PC-9 (cell line): Measurements from ENCODE around the gene SCNN1B. TPM values are rescaled to one million over a fixed set of nuclear protein-coding genes. Genes with fewer than 3 reads are reported as not detected.

Experiments used
- BruUV-seq: library from RNA; stranded (reverse); fragments of 400-500 nt; replicated peaks from 2 replicates; lab custom pipeline; 2021; lab: Mats Ljungman, UMichigan
- CTCF ChIA-PET: fragments of 300-600 bp; sonication (Branson Sonifier 250); formaldehyde crosslinking; loops from one replicate; lab custom pipeline; 2022; ENCODE audit warnings: antibody characterized with exemption; lab: Charles Lee
- POLR2A ChIA-PET: fragments of 300-600 bp; sonication (Branson Sonifier 250); formaldehyde crosslinking; loops from one replicate; lab custom pipeline; 2022; ENCODE audit warnings: antibody characterized with exemption; ENCODE audit not compliant: unreplicated experiment; lab: Charles Lee
- DNase-seq, 2 experiments: peaks; one replicate each; pipeline versions ENCODE4 v3.0.0 to v3.0.0-alpha.2; 2015 to 2022; ENCODE audit warnings: mixed read lengths in 1 of 2
- H2AFZ ChIP-seq: fragments of 200-600 bp; sonication (generic); 2 replicates; pipeline ENCODE4 v1.8.1; 2017; ENCODE audit warnings: antibody characterized with exemption
- H3F3A ChIP-seq: fragments of 200-600 bp; sonication (generic); 2 replicates; pipeline ENCODE4 v1.8.1; 2017; ENCODE audit warnings: antibody characterized with exemption, mild to moderate bottlenecking, low read depth; ENCODE audit not compliant: insufficient read depth
- H3K27ac ChIP-seq: fragments of 200-600 bp; sonication (generic); 2 replicates; pipeline ENCODE4 v1.6.1; 2016; ENCODE audit warnings: mixed run types
- H3K27me3 ChIP-seq: fragments of 200-600 bp; sonication (generic); 2 replicates; pipeline ENCODE4 v1.6.1; 2016; ENCODE audit warnings: low read depth, mixed run types; ENCODE audit not compliant: insufficient read depth
- H3K36me3 ChIP-seq: fragments of 200-600 bp; sonication (generic); 2 replicates; pipeline ENCODE4 v1.6.1; 2016; ENCODE audit warnings: low read depth, mixed run types
- H3K4me1 ChIP-seq: fragments of 200-600 bp; sonication (generic); replicated peaks from 2 replicates; pipeline ENCODE4 v1.6.1; 2016; ENCODE audit warnings: mixed run types; ENCODE audit not compliant: insufficient read depth
- H3K4me2 ChIP-seq: fragments of 200-600 bp; sonication (generic); 2 replicates; pipeline ENCODE4 v1.6.1; 2017; ENCODE audit warnings: mixed run types
- H3K4me3 ChIP-seq: fragments of 200-600 bp; sonication (generic); 2 replicates; pipeline ENCODE4 v1.6.1; 2016; ENCODE audit warnings: mixed run types
- H3K79me2 ChIP-seq: fragments of 200-600 bp; sonication (generic); 2 replicates; pipeline ENCODE4 v1.6.1; 2017; ENCODE audit warnings: low read depth, mixed run types
- H3K9me2 ChIP-seq: fragments of 200-600 bp; sonication (generic); 2 replicates; pipeline ENCODE4 v1.8.1; 2017; ENCODE audit warnings: mild to moderate bottlenecking; ENCODE audit not compliant: insufficient read depth
- H3K9me3 ChIP-seq: fragments of 200-600 bp; sonication (generic); 2 replicates; pipeline ENCODE4 v1.8.1; 2016; ENCODE audit warnings: low read depth; ENCODE audit not compliant: insufficient read depth
- H4K20me1 ChIP-seq: fragments of 200-600 bp; sonication (generic); 2 replicates; pipeline ENCODE4 v1.8.1; 2017; ENCODE audit not compliant: insufficient read depth
- EZH2 ChIP-seq: fragments of 200-600 bp; sonication (generic); IDR thresholded peaks from 2 replicates; pipeline ENCODE4 v1.8.0; 2017; ENCODE audit warnings: antibody characterized with exemption, low read depth
- intact Hi-C: fragments of 100-400 bp; cut with micrococcal nuclease; formaldehyde crosslinking; loops from one replicate; pipeline ENCODE4 v1.10.0; 2022; ENCODE audit not compliant: unreplicated experiment
- total RNA-seq: library from RNA; stranded (reverse); gene quantifications from 2 replicates; pipeline ENCODE4 v1.2.3, GENCODE V29; 2021
- TF ChIP-seq, protein P1 (sequence below): fragments of 200-600 bp; sonication (generic); conservative IDR thresholded peaks from 2 replicates; pipeline ENCODE4 v1.6.1; 2017; ENCODE audit warnings: mixed run types, antibody characterized with exemption, mild to moderate bottlenecking, moderate library complexity

Gene SCNN1B
- total RNA-seq, 1 experiment from 2014 or later, result 0.57 TPM

DNA sequence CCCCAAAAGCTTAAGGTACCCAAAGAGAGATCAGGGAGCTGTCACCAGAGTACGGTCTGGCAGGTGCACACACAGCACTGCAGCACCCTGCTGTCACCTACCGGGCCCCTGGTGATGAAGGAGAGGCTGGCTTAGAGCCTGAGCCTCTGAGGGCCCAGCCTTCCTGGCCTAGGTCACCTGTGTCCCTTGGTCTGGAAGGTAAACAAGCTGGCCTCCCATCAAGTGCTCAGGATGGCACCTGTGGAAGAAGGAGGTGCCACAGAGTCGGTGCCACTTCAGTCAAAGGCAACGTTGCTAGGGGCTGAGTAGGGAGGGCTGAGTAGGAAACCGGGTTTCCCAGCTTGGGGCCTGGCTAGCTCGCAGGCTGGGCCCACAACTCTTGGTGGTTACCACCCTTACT is 80.2 kb downstream of the SCNN1B start:
- H3K4me2 ChIP-seq, result no peak overlapping the region
- CTCF ChIA-PET, result no interaction called here
- H3K27me3 ChIP-seq, result no peaks in the 10 kb centered on the region
- no peak overlapping the region for H3K4me3 ChIP-seq
- DNase-seq, result no peak
- H3F3A ChIP-seq, result no peaks in the 10 kb centered on the region
- H3K9me2 ChIP-seq, result no peaks in the 10 kb centered on the region
- H3K9me3 ChIP-seq, result no peaks in the 10 kb centered on the region
- H3K79me2 ChIP-seq, result no peaks in the 10 kb centered on the region
- no peaks in the 10 kb centered on the region for H4K20me1 ChIP-seq
- no peaks in the 10 kb centered on the region; the same call in 1 of the 2 replicates for H3K4me1 ChIP-seq
- BruUV-seq, result no TSS peak
- no peaks in the 10 kb centered on the region for H3K36me3 ChIP-seq
- no peak overlapping the region for H2AFZ ChIP-seq
- POLR2A ChIA-PET, result no interaction called here
- intact Hi-C loops, result no loop called here
- no peak for TF ChIP-seq EZH2
- TF ChIP-seq, protein P1, sequence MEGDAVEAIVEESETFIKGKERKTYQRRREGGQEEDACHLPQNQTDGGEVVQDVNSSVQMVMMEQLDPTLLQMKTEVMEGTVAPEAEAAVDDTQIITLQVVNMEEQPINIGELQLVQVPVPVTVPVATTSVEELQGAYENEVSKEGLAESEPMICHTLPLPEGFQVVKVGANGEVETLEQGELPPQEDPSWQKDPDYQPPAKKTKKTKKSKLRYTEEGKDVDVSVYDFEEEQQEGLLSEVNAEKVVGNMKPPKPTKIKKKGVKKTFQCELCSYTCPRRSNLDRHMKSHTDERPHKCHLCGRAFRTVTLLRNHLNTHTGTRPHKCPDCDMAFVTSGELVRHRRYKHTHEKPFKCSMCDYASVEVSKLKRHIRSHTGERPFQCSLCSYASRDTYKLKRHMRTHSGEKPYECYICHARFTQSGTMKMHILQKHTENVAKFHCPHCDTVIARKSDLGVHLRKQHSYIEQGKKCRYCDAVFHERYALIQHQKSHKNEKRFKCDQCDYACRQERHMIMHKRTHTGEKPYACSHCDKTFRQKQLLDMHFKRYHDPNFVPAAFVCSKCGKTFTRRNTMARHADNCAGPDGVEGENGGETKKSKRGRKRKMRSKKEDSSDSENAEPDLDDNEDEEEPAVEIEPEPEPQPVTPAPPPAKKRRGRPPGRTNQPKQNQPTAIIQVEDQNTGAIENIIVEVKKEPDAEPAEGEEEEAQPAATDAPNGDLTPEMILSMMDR, result no peak
- H3K27ac ChIP-seq, result no peak overlapping the region

DNA sequence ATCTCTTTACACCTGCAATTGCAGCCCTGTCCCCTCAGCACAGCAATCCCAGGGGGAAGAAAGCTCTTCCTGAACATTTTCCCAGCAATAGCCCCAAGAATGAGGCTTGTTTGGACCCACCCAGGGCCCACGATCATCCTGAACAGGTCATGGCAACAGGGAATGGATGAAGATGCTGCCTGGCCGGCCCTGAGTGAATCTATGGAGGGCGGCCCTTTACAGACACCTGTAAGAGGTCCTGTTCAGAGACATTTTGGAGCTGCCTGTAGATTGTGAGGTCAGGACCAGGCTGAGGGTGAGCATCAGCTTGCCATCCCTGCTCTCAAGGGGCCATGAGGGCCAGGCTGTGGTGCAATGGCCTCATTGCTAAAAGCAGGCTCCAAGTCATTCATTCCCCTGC is 81.8 kb downstream of the SCNN1B start:
- H3K9me2 ChIP-seq, result no peaks in the 10 kb centered on the region
- no peak for TF ChIP-seq EZH2
- TF ChIP-seq, protein P1, result no peak
- no peak for DNase-seq
- H3K4me3 ChIP-seq, result no peak overlapping the region
- H3K27me3 ChIP-seq, result no peaks in the 10 kb centered on the region
- CTCF ChIA-PET, result no interaction called here
- intact Hi-C loops, result no loop called here
- no peaks in the 10 kb centered on the region for H3F3A ChIP-seq
- no peaks in the 10 kb centered on the region for H3K9me3 ChIP-seq
- no peak overlapping the region for H3K27ac ChIP-seq
- POLR2A ChIA-PET, result no interaction called here
- no peaks in the 10 kb centered on the region for H3K79me2 ChIP-seq
- H3K4me2 ChIP-seq, result no peak overlapping the region
- H4K20me1 ChIP-seq, result no peaks in the 10 kb centered on the region
- H3K36me3 ChIP-seq, result no peaks in the 10 kb centered on the region
- no TSS peak for BruUV-seq
- no peak overlapping the region for H2AFZ ChIP-seq
- H3K4me1 ChIP-seq, result no peaks in the 10 kb centered on the region; the same call in 1 of the 2 replicates

DNA sequence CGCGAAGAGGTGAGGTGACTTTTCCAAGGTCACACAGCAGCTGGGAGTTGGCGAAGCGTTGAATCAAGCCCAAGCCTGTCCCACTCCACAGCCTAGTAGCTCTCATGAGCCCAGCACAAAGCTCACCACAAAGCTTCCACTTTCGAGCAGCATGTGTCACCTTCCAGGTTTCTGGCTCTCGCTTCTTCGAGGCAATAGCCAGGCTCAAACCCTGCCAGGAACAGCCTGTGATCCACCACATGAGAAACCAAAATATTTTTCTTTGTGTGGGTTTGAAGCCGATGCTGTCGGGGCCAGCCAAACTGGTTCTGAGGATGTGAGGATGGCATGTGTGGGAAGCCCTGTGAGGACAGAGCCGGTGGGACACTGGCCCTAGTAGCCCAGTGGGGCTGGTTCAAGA is 82.8 kb downstream of the SCNN1B start:
- Histone ChIP-seq H3K36me3 (no peaks in the 10 kb centered on the region), H4K20me1 (no peaks in the 10 kb centered on the region), H3K4me2 (no peak overlapping the region), H3K4me1 (no peaks in the 10 kb centered on the region; the same call in 1 of the 2 replicates), H3K9me3 (no peaks in the 10 kb centered on the region), H3K9me2 (no peaks in the 10 kb centered on the region), H2AFZ (no peak overlapping the region), H3F3A (no peaks in the 10 kb centered on the region), H3K27ac (no peak overlapping the region), H3K79me2 (no peaks in the 10 kb centered on the region), H3K4me3 (no peak overlapping the region), H3K27me3 (no peaks in the 10 kb centered on the region)
- no peak for DNase-seq
- ChIA-PET CTCF (no interaction called here), POLR2A (no interaction called here)
- intact Hi-C loops, result no loop called here
- TF ChIP-seq, protein P1, result no peak
- no peak for TF ChIP-seq EZH2
- no TSS peak for BruUV-seq
